GM19455 (cell line): Measurements from ENCODE around the gene ACSF3.
"Not testable (repeated sequence)": the region's sequence is repeated elsewhere in the genome, so short reads cannot be mapped to it uniquely, and the experiment has no call there.

Experiments used
- ATAC-seq: cut with Tn5 transposase; IDR thresholded peaks from one replicate; pipeline ENCODE4 v1.9.1; 2021; ENCODE audit not compliant: unreplicated experiment

Gene ACSF3

DNA sequence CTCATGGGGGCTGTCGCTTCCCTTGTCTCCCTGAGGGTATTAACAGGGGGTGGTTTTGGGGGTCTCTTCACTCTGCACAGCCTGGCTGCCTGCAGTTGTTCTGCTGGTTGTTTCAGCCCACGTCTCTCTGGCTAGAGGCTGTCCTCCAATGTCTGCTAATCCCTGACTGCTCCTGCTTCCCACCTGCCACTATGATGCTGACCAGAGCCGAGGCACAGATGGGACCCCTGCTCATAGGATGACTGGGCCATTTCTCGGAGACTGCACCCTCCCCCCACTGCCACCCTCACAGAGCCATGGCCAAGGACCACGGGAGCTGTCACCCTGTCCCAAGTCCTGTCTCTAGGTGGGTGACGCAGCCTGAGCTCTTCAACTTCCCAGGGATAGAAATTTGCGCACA lies 1.6 kb upstream of the ACSF3 start:
- ATAC-seq: no peak

DNA sequence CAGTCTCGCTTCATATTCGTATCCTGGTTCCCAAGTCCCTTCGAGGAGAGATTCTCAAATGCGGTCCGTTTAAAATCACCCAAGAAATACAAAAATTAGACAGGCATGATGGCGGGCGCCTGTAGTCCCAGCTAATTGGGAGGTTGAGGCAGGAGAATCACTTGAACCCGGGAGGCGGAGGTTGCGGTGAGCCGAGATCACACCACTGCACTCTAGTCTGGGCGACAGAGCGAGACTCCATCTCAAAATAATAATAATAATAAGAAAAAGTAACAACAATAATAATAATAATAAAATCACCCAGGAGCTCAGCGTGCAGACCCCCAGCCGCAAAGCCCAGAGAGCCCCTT lies 425 bp upstream of the ACSF3 start:
- ATAC-seq: not testable (repeated sequence)

- ATAC-seq: no peak
Observed at GRCh38 chr16:89094252-89094879, 714 bp downstream of the ACSF3 start.

DNA sequence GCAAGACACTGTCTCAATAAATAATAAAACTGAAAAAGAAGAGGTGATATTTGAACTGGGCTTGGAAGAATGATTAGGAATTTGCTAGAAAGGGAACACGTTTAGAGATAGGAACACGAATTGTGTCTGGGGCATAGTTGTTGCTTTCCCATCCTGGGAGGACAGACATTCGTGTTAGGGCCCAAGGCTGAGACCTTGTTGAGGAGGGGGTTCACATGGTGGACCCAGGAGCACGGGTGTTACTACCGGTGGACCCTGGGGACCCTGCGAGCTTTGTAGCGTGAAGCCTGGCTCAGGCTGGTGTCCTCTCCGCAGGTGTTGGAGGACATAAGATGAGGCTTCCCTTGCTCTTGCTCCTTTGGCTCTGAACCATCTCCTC lies 1.2 kb downstream of the ACSF3 start:
- no peak for ATAC-seq

GRCh38 chr16:89095491-89095951 lies 1.9 kb downstream of the ACSF3 start:
- ATAC-seq: no peak

DNA sequence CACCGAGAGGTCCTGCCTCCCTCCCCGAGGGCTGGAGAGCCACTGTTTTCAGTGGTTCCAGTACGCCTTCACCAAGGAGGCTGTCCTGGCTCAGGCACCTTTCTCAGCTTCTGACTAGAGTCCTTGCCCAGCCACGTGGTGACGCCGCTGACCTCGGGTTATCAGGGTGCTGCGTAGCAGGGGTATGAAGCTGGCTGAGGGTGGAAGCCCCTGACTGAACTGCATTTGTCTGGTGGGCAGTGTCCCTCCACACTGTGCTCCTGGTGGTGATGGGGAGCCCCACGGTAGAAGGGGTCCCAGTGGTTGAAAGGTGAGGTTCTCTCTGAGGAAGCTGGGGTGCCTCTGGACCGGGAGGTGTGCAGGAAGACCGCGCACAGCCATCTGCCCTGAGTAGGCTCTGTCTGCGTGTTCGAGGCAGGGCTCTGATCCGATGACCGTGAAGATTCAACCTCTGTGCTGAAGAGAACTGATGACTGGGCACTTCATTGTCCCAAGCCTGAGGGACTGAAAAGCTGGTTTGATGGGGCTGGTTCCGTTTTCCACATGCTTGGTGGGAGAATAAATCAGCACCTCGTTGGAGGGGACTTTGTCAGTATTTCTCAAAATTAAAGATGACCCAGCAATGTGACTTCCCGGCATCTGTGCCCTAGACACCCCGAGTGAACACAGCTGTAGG lies 2.5 kb downstream of the ACSF3 start:
- ATAC-seq: no peak

GRCh38 chr16:89096768-89097391 lies 3.2 kb downstream of the ACSF3 start:
- ATAC-seq: no peak

GRCh38 chr16:89097392-89097772 lies 3.7 kb downstream of the ACSF3 start:
- no peak for ATAC-seq

DNA sequence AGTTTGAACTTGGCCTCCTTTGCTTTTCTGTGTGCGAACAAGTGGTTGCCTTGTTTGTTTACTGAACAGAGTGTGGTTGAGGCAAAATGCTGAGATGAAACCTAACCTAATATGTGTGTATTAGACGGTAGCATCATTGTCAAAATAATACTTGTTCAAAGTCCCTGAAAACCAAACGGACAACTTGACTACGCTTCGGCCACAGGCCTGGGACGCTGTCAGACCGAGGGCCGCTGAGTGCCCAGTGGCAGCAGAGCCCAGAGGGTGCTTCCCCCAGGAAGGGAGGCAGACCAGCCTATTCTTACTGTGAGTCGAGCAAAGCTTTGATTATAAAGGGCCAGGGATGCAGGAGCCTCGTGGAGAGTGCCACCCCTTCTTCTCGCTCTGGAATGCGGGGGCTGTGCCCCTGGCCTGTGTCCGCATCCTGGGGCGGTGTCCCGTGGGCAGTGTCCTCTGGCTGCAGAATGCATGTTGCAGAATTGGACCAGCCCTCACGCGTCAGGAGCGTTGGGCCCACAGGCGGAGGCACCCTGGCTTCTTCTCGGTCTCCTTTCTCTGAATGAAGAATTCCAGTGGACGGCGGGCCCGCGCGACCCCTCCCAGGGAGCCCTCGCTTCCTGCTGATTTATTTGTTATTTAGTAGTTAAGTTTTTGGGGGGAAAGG lies 5.2 kb downstream of the ACSF3 start:
- ATAC-seq: no peak

DNA sequence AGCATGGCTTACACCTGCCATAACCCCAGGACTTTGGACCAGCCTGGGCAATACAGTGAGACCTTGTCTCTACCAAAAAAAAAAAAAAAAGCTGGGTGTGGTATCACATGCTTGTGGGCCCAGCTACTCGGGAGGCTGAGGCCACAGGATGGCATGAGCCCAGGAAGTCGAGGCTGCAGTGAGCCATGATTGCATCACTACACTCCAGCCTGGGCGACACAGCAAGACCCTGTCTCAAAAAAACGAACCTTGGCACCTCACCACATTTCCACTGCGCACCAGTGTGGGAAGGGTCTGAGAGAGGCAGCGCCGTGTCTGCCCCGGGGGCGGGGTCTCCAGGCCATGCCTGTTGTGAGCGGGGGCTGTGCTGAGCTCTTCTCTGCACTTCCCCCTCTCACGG lies 6.3 kb downstream of the ACSF3 start:
- no peak for ATAC-seq

GRCh38 chr16:89100601-89101302 lies 7.1 kb downstream of the ACSF3 start:
- ATAC-seq: no peak

- no peak for ATAC-seq
Observed at GRCh38 chr16:89101303-89102040, 7.8 kb downstream of the ACSF3 start.

GRCh38 chr16:89102041-89102471 lies 8.4 kb downstream of the ACSF3 start:
- no peak for ATAC-seq

- ATAC-seq: no peak
Observed at GRCh38 chr16:89102481-89103073, 8.9 kb downstream of the ACSF3 start.

DNA sequence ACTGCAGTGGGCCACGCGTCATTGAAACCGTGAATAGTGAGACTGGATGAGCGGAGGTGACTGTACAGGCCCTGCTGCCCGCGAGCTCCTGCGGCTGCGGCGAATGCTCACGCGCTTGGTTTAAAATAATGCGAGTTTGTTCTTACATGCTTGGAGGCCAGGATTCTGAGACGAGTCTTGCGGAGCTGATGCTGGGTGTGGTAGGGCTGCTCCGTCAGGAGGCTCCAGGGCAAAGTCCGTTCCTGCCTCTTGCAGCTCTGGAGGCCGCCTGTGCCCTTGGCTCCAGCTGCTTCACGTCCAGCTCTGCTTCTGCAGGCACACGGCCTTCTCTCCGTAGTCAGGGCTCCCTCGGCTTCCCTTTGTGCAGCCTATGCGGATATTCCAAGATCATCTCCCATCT lies 9.5 kb downstream of the ACSF3 start:
- no peak for ATAC-seq

- ATAC-seq: no peak
Observed at GRCh38 chr16:89103781-89104180, 10.1 kb downstream of the ACSF3 start.

GRCh38 chr16:89104303-89104702 lies 10.7 kb downstream of the ACSF3 start:
- ATAC-seq: no peak

GRCh38 chr16:89104930-89105571 lies 11.4 kb downstream of the ACSF3 start:
- ATAC-seq: no peak

GRCh38 chr16:89105599-89106151 lies 12.0 kb downstream of the ACSF3 start:
- ATAC-seq: no peak
